Measurements from ENCODE around the gene IRGM.
A peak's percentile ranks its signal among the peaks of the same experiment; 100 is the strongest.
"Not testable (repeated sequence)": the region's sequence is repeated elsewhere in the genome, so short reads cannot be mapped to it uniquely, and the experiment has no call there.

IRGM gene, protein sequence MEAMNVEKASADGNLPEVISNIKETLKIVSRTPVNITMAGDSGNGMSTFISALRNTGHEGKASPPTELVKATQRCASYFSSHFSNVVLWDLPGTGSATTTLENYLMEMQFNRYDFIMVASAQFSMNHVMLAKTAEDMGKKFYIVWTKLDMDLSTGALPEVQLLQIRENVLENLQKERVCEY

GRCh38 chr5:150846308-150846653, at the start of gene IRGM:
Gene IRGM, plus strand, starts transcription at chr5:150846521. Its CDS starts 1,603 bp downstream, at chr5:150848124.
- ATAC-seq = peak in 1 of 2 donors; percentile 31

DNA sequence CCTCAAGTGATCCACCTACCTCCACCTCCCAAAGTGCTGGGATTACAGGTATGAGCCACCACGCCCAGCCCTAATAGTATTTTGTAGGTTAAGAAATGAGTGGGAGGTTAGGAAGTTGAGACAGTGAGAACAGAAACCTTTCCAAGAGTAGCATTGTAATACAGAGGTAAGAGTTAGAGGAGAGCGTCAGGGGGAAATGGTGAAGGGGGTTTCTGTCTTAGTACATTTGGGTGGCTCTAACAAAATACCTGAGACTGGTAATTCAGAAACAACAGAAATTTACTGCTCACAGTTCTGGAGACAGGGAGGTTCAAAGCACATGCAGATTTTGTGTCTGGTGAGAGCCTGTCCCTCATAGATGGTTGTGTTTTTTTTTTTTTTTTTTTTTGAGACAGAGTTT, 48.9 kb upstream of the IRGM start:
- ATAC-seq = no peak

GRCh38 chr5:150801117-150801927, 45.0 kb upstream of the IRGM start:
- ATAC-seq = peak in 1 of 2 donors; percentile 62

GRCh38 chr5:150804388-150804787, 41.9 kb upstream of the IRGM start:
- ATAC-seq = no peak

DNA sequence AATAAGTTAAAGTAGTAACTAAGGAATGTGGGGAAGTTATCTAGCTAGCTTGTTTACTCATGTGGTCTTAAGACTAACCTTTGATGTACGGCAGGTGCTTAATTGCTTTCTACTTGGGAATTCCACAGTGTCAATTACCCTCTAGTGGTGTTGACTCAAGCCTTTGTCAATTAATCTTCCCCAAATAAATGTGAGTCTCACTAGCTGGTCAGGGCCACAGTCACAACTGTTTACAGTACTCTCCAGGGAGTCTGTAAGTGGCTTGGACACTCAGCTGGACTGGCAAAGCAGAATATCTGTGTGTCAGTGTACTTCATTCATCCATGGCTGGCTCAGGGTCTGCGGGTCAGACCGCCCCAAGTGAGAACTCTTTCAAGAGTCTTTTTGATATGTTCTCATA, 37.0 kb upstream of the IRGM start:
- ATAC-seq = no peak

- ATAC-seq = no peak
These were observed 31.3 kb upstream of the IRGM start for GRCh38 chr5:150815010-150815409.

DNA sequence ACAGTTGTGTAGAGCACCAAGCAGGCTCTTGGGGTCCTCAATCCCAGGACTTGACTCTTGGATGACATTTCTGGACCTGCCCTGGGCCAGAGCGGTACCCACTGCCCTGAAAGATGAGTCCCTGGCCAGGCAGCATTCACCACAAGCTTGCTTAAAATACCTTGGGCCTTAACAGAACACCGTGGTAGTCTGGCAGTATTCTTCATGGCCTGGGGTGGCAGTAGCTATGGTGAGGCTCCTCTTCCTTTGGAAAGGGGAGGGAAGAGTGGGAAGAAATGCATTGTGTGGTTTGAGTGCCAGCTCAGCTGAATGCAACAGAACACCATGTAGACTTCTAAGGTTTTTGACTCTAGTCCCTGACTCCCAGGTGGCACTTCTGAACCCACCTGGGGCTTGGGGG, 29.4 kb upstream of the IRGM start:
- no peak for ATAC-seq

DNA sequence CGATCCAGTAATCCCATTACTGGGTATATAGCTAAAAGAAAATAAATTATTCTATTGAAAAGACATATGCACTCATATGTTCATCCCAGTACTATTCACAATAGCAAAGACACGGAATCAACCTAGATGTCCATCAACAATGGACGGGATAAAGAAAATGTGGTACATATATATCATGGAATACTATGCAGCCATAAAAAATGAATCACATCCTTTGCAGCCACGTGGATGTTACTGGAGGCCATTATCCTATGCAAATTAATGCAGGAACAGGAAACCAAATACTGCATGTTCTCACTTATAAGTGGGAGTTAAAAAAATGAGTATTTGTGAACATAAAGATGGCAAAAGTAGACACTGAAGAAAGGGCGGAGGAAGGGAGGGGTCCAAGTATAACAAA, 16.6 kb upstream of the IRGM start:
- ATAC-seq = no peak

- not testable (repeated sequence) for ATAC-seq
These were observed 14.5 kb upstream of the IRGM start for GRCh38 chr5:150831821-150832220.

DNA sequence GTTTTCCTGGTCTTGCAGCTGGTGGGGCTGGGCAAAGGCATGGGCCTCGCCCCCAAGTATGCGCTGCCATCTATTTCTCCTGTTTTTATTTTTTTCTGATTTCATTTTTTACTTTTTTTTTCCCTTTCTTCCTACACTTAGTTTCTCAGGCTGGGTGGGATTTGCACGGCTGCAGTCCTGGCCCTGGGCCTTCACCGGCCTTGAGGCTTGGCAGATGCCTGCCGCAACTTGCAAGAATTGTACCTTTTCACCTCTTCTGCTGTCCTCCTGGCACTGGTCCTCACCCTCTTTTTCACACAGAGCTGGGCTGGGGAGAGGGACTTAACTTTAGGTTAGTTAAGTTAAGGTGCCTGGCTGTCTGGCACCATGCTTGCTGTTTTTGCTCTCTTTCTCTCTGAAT, 10.3 kb upstream of the IRGM start:
- ATAC-seq = no peak

DNA sequence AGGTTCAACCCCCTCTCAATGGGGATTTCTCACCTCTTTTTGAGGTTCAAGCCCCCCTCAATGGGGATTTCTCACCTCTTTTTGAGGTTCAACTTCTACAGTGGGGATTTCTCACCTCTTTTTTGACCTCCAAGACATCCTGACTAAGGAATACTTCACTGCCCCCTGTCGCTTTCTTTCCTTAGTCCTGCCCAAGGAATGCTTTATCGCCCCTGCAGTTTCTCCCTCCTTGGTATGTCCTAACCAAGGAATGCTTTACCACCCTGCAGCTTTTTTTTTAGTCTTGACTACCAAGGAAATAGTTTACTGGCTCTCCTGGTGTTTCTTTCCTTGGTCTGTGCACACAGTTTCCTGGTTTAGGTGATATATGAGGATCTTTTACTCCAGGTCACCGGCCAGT, 9.6 kb upstream of the IRGM start:
- no peak for ATAC-seq

GRCh38 chr5:150845185-150845859, 999 bp upstream of the IRGM start:
- not testable (repeated sequence) for ATAC-seq

DNA sequence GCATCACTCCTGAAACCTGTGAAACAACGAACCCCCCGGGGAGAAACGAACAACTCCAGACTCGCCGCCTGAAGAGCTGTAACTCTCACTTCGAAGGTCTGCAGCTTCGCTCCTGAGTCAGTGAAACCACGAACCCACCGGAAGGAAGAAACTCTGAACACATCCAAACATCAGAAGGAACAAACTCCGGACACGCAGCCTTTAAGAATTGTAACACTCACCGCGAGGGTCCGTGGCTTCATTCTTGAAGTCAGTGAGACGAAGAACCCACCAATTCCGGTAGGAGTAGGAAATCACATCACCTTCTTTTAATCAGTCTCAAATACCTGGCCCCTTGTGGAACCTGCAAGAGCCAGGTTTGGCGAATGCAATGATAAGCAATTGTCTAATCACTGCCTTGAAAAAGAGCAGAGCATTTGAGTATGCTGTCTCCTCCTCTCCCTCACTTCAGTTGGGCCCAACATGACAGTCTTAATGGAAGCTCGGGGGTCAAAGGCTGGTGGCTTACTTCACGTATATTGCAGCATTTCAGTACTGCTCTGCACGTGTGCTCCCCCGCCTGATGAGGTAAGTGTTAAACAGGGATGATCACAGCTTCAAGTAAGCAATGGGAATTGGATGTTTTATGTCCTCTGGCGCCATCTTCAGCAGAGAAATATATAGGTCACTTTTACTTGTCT, 473 bp downstream of the IRGM start:
- peak; percentile 91 to 94 for ATAC-seq

DNA sequence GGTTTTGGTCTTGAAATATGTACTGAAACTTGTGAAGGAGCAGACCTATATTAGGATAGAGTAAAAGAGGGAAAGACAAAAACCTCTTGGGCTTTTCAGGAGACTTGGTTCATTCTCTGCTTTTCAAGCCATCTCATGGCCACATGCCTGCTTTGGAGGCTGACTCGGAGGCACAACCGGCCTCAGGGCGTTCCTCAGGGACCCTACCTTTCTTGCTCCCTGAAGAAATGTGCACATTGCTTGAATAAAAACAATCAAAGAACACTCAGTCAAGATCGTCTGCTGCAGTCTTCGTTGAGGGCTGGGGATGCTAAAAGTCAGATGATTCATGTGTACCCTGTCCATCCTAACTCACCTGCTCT, 994 bp downstream of the IRGM start:
- ATAC-seq = no peak

- no peak for ATAC-seq
These were observed 1.9 kb downstream of the IRGM start for GRCh38 chr5:150848271-150848670.

GRCh38 chr5:150851039-150851438, 4.7 kb downstream of the IRGM start:
- ATAC-seq = no peak

DNA sequence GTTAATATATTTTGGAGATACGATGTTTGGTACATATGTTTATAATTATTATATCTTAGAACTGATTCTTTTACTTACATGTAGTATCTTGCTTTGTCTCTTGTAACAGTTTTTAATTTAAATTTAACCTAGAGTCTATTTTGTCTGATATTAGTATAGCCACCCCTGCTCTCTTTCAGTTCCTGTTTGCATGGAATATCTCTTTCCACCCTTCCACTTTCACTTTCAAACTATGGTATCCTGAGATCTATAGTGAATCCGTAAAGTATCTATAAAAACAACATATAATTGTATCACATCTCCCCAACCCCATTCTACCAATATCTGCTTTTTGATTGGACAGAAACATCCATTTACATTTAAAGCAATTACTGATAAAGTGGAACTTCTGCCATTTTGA, 7.2 kb downstream of the IRGM start:
- peak in 1 of 2 donors; percentile 30 for ATAC-seq

- not testable (repeated sequence) for ATAC-seq
These were observed 10.4 kb downstream of the IRGM start for GRCh38 chr5:150856700-150857099.

DNA sequence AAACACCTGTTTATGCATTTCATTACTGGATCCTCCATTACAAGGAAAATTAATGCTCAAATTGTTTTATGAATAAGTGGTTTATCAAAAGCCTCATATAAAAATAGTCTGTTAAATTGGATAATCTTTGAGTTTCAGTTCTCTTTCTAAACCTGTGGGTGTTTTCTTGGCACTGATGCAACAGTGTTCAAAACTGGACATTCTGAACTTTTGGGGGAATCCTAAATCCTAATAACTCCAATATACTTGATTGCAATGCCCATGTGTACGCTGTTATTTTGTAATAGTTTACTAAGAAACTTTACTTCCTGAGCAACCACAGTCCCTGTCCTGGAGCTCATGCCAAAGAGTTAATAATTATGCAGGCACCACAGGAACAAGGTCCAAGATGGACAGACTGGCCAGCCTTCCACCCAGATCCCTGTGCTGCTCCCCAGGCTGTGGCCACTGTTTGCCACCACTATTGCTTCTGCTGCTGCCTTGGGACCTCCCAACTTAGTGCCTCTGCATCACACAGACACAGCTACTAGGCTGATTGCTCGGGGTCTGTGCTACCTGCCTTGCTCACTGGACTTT, 14.0 kb downstream of the IRGM start:
- ATAC-seq = no peak

DNA sequence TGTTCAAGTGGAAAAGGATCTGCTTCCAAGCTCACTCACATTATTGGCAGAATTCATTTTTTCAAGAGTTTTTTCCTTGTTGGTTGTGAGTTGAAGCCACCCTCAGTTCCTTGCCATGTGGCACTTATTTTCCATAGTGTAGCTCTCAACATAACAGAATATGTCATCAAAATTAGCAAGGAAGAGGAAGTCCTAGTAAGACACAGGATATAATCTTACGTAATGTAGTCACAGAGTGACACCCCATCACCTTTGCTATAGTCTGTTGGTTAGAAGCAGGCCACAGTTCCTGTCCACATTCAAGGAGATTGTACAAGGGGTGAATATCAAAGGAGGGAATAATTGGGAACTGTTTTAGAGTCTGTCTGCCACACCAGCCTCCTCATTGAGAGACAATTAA, 15.7 kb downstream of the IRGM start:
- no peak for ATAC-seq

DNA sequence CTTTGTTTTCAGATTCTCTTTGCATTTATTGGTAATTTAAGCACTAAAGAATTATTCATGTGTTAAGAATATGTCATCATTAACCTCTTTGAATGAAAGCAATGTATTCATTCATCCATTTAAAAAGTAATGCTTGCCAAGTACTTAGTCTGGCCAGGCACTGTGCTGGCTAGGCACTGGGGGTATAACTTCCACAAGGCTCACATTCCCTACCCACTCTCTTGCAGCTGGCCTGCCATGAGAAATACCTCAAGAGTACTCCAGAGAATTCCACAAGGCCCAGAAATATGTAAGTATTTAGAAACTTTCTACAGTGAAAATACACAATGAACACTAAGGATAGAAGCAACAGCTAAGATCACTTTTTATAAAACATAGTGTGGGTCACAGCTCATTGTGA, 33.0 kb downstream of the IRGM start:
- ATAC-seq = no peak

DNA sequence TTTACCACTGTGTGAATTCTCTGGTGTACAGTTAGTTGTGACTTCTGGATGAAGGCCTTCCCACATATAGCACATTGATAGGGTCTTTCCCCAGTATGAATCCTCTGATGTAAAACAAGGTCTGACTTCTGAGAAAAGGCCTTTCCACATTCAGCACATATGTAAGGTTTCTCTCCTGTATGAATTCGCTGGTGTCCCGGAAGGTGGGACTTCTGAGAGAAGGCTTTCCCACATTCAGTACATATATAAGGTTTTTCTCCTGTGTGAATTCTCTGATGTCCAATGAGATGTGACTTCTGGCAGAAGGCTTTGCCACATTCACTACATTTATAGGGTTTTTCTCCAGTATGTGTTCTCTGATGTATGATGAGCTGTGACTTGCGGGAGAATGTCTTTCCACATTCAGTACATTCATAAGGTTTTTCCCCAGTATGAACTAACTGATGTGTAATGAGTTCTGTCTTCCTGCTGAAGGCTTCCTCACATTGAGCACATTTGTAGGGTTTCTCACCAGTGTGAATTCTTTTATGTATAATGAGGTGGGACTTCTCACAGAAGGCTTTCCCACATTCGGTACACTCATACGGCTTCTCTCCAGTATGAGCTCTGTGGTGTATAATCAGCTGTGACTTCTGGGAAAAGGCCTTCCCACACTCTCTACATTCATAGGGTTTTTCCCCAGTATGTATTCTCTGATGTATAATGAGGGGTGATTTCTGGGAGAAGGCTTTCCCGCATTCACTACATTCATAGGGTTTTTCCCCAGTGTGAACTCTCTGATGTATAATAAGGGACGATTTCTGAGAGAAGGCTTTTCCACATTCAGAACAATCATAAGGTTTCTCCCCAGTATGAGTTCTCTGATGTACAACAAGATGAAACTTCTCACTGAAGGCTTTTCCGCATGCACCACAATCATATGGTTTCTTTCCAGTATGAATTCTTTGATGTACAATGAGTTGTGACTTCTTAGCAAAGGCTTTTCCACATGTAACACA, 49.4 kb downstream of the IRGM start:
- ATAC-seq = no peak
